ENCODE data around the gene GET3. TPM values are rescaled to one million over a fixed set of nuclear protein-coding genes. Genes with fewer than 3 reads are reported as not detected.

The GET3 gene
- total and polyA plus RNA-seq, 3 donors from 2014 or later, result 89.3 to 134 (median 109) TPM

GRCh38 chr19:12748489-12748888 is 11.2 kb downstream of the GET3 start:
- H3K4me3 ChIP-seq, result no peak overlapping the region
- peaks cover 5% of the 10 kb centered on the region for H3K4me1 ChIP-seq
- no peaks in the 10 kb centered on the region for H3K9me3 ChIP-seq
- no peak overlapping the region for H3K27ac ChIP-seq
- H3K27me3 ChIP-seq, result no peaks in the 10 kb centered on the region
- DNase-seq, result no peak
- H3K36me3 ChIP-seq (ENCODE audit: low read depth, missing control alignments), result no peaks in the 10 kb centered on the region
- intact Hi-C loops (cut with DNase I; ENCODE audit: low total_unique reads), result no loop called here
- TF ChIP-seq CTCF (IDR thresholded peaks at IDR 0.05) (no peak), POLR2A (IDR thresholded peaks at IDR 0.05) (no peak)
- WGBS, 2 donors, result 83 to 100% methylated on average over 1 to 6 of the region's 6 CpGs

GRCh38 chr19:12749938-12750521 is 12.7 kb downstream of the GET3 start:
- Histone ChIP-seq H3K9me3 (no peaks in the 10 kb centered on the region), H3K27me3 (no peaks in the 10 kb centered on the region), H3K4me3 (no peak overlapping the region), H3K27ac (no peak overlapping the region), H3K36me3 (ENCODE audit: low read depth, missing control alignments) (no peaks in the 10 kb centered on the region), H3K4me1 (peaks cover 5% of the 10 kb centered on the region)
- WGBS, 2 donors, result 41 to 67% methylated on average over 16 to 24 of the region's 24 CpGs
- TF ChIP-seq CTCF (IDR thresholded peaks at IDR 0.05), result no peak
- no peak for TF ChIP-seq POLR2A (IDR thresholded peaks at IDR 0.05)
- DNase-seq, result no peak
- intact Hi-C loops (cut with DNase I; ENCODE audit: low total_unique reads), result no loop called here

GRCh38 chr19:12750851-12751250 is 13.6 kb downstream of the GET3 start:
- Histone ChIP-seq H3K27me3 (no peaks in the 10 kb centered on the region), H3K4me3 (no peak overlapping the region), H3K27ac (no peak overlapping the region), H3K36me3 (ENCODE audit: low read depth, missing control alignments) (no peaks in the 10 kb centered on the region), H3K4me1 (peaks cover 5% of the 10 kb centered on the region), H3K9me3 (no peaks in the 10 kb centered on the region)
- WGBS, 2 donors, result 68 to 72% methylated on average over 9 of the region's 9 CpGs
- intact Hi-C loops (cut with DNase I; ENCODE audit: low total_unique reads), result no loop called here
- no peak for DNase-seq
- TF ChIP-seq POLR2A (IDR thresholded peaks at IDR 0.05) (no peak), CTCF (IDR thresholded peaks at IDR 0.05) (no peak)

GRCh38 chr19:12751635-12752034 is 14.3 kb downstream of the GET3 start, which contains the start of gene BEST2:
TSS of gene BEST2 (plus strand) at chr19:12751791. CDS start at chr19:12752593, 802 bp downstream.
- H3K27ac ChIP-seq, result no peak within 1 kb of the TSS
- H3K27me3 ChIP-seq, result no peaks in the 10 kb centered on the region
- intact Hi-C loops (cut with DNase I; ENCODE audit: low total_unique reads), result no loop called here
- DNase-seq, result no peak
- no peaks in the 10 kb centered on the region for H3K36me3 ChIP-seq (ENCODE audit: low read depth, missing control alignments)
- H3K9me3 ChIP-seq, result no peaks in the 10 kb centered on the region
- no peak for TF ChIP-seq POLR2A (IDR thresholded peaks at IDR 0.05)
- no peak for TF ChIP-seq CTCF (IDR thresholded peaks at IDR 0.05)
- peaks cover 5% of the 10 kb centered on the region for H3K4me1 ChIP-seq
- WGBS, 2 donors, result 61 to 70% methylated on average over 14 of the region's 14 CpGs
- no peak within 1 kb of the TSS for H3K4me3 ChIP-seq
